ENCODE results near the gene C1GALT1.
"Not testable (repeated sequence)": the region's sequence is repeated elsewhere in the genome, so short reads cannot be mapped to it uniquely, and the experiment has no call there.

Gene C1GALT1

DNA sequence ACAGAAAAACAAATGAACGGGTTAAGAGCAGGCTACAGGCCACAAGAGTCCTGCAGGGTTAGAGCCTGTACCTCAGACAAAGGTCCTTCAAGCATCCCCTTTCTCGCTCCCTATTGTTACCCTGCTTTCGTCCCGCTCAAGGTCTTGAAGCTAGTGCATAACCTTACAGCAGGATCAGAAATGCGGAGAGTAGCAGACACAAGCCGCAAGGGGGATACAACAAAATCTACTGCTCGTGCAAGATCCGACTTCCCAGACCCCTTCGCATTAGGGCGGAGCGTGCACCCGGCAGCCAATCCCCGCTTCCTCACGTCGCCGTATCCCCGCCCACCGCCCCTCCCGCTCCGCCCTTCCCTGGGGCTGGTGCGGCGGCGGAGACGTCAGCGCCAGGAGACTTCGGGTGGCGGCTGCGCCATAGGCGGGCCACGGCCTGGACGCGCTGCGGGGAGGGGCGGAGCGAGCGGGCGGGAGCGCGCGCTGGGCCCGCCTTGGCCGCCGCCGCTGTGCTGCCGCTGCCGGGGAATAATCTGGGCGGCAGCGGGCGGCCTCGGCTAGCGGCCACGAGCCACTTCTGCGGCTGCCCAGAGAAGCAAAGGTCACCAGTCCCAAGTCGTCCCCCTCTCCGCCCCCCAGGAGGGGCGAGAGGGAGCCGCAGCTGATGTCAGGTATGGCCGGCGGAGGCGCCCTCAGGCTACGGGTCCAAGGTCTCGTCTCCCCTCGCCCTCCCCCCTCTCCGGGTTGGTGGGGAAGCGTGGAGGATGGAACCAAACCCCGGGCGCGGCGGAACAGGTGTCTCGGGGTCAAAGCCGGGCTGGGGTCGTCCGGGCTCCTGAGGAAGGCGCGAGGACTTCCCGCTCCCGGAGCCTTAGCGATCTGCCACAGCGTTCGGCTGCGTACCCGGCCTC lies at the start of gene C1GALT1:
Gene C1GALT1 (plus strand): TSS at position 389 of the 905 bp plus-strand sequence. CDS start 51,776 bp downstream, outside the sequence.
- DNase-seq (ENCODE audit: low read depth in 1 of 2, low spot score in 1 of 2): peak; percentile 95 to 97

DNA sequence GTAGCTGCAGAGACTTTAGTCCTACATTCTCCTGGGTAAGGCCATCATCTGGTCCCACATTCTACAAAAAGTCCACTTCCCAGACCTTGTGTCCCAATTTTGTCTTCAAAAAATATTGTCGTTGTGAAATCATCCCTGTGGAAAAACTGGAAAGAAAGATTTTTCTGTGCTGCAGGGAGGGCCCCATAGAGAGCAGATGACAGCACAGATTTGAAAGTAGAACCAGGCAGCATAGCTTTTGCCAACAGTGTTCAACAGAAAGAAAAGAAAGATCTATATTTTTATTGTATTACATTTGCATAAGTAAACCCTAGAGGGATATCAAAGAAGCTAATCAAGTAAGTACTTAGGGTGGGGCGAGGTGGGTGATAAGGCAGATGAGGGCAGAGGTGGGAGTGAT lies 48.3 kb upstream of the C1GALT1 start:
- no peak for DNase-seq (ENCODE audit: low read depth in 1 of 2, low spot score in 1 of 2)

DNA sequence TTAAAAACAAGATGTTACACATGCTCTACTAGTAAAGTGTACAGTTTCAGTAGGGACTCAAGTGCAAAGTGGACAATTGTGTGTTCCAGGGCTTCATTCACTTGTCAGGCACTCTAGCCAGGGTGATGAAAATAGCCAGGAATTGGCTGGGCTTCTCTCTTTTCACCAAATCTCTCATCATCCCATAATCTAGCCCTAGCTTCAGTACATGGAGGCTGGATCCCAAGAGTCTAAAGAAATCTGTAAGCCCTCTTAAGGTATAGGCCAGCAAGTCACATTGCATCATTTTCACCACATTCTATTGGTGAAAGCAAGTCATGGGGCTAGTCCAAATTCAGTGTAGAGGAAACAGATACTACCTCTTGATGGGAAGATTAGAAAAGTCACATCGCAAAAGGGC lies 47.3 kb upstream of the C1GALT1 start:
- DNase-seq (ENCODE audit: low read depth in 1 of 2, low spot score in 1 of 2): no peak

DNA sequence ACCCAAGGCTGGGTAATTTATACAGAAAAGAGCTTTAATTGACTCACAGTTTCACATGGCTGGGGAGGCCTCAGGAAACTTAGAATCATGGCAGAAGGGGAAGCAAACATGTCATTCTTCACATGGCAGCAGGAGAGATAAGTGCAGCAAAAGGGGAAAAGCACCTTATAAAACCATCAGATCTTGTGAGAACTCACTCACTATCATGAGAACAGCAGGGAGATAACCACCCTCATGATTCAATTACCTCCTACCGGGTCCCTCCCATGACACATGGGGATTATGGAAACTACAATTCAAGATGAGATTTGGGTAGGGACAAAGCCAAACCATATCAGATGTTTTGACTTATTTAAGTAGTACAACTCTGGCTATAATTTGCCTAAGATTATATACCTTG lies 46.4 kb upstream of the C1GALT1 start:
- not testable (repeated sequence) for DNase-seq (ENCODE audit: low read depth in 1 of 2, low spot score in 1 of 2)

DNA sequence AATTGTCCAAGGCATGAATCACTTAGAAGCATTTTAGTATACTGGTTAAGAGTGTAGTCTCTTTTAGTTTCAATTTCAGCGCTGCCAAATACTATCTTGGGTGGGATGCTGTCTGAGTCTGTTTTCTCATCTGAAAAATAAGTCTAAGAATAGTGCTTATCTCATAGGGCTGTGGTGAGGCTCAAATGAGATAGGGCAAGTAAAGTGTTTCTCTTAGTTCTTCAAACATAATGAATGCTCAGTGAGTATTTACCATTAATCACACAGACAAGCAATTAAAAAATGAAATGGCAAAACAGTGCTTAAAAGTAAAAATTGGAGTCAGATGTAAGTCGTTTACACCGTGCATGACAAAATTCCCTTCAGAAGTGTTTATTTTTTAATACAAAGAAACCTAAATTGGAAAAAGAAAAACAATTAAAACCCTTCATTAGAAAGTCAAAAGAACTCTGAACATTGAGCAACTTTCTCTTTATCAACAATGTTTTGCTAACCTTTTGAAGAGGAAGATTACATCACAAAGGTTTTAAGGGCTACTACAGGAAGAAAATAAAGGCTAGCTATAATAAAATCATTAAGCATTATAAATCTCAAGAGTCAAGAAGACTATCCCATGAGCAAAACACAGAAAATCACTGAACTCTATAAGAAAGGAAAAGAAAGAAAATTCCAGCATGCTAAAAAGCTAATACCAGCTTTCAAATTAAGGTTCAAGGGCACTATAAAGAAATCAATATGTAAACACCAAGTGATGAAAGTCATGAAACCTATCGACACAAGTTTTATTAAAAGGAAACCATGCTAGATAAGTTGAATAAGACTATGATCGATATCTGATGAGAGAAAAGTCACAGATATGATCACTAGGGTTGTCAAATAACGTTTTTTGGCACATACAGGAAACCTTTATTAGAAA lies 45.6 kb upstream of the C1GALT1 start:
- DNase-seq (ENCODE audit: low read depth in 1 of 2, low spot score in 1 of 2): no peak

DNA sequence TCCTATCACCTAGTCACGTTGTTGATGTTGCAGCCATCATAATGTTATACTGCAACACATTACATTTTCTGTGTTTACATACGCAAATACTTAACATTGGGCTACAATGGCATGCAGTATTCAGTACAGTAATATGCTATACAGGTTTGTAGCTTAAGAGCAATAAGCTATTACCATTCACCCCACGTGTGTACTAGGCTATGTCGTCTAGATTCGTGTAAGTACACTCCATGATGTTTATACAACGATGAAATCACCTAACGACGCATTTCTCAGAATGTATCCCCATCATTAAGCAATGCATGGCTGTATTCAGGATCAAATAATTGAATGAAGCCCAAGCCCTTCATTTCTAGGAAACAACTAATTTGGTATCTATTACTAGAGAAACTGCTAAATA lies 43.4 kb upstream of the C1GALT1 start:
- DNase-seq (ENCODE audit: low read depth in 1 of 2, low spot score in 1 of 2): no peak

DNA sequence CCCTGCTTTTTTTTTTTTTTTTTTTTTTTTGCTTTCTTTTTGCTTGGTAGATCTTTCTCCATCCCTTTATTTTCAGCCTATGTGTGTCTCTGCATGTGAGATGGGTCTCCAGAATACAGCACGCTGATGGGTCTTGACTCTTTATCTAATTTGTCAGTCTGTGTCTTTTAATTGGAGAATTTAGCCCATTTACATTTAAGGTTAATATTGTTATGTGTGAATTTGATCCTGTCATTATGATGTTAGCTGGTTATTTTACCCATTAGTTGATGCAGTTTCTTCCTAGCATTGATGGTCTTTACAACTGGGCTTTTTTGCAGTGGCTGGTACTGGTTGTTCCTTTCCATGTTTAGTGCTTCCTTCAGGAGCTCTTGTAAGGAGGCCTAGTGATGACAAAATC lies 38.9 kb upstream of the C1GALT1 start:
- not testable (repeated sequence) for DNase-seq (ENCODE audit: low read depth in 1 of 2, low spot score in 1 of 2)

DNA sequence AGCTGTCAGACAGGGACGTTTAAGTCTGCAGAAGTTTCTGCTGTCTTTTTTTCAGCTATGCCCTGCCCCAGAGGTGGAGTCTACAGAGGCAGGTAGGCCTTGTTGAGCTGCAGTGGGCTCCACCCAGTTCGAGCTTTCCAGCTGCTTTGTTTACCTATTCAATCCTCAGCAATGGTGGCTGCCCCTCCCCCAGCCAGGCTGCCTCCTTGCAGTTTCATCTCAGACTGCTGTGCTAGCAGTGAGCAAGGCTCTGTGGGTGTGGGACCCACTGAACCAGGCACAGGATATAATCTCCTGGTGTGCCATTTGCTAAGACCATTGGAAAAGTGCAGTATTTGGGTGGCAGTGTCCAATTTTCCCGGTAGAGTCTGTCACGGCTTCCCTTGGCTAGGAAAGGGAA lies 37.2 kb upstream of the C1GALT1 start:
- DNase-seq (ENCODE audit: low read depth in 1 of 2, low spot score in 1 of 2): not testable (repeated sequence)

DNA sequence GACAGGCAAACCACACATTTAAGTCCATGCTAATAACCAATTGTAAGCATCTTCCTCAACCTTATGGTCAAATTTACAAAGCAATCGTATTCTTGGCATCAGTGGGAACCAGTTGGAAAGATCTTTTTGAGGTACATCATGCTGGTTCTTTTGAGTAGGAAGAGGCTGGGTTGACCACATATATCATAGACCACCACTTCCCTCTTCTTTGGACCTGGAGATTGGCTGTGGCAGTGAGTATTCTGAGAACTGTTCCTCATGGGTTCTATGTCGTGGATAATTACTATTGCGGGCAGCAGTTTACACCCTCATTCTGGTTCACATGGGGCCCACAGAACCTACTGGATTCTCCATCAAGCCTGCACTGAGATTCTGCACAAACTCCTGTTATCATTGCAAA lies 35.5 kb upstream of the C1GALT1 start:
- no peak for DNase-seq (ENCODE audit: low read depth in 1 of 2, low spot score in 1 of 2)

DNA sequence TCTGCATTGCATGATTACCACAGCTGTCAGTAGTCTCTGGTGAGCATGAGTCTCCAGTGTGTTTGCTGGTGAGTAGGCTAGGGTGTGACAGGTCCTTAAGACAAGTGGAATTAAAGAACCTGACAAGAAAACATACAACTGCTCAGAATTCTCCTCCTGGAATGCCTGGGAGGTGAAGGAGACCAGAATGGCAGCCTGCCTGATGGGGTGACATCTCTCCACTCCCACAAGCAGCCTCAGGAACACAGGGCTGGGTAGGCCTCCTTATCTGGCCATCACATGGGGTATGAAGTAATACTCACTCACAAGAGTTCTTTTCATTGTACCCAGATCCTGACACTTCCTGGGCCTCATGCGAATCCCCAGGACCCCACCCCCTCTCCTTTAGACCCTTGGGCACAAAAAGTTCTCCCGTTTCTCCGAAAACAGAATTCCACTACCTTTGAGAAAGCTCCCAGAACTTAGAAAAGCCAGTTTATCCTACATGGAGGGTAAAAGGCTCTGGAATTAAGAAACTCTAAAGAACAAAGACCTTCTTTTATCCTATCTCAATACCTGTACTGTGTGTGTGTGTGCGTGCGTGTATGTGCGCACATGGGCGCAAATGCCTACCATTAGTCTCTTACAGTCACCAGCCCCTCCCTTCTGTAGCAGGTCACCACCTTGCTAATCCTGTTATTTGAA lies 33.4 kb upstream of the C1GALT1 start:
- DNase-seq (ENCODE audit: low read depth in 1 of 2, low spot score in 1 of 2): no peak

DNA sequence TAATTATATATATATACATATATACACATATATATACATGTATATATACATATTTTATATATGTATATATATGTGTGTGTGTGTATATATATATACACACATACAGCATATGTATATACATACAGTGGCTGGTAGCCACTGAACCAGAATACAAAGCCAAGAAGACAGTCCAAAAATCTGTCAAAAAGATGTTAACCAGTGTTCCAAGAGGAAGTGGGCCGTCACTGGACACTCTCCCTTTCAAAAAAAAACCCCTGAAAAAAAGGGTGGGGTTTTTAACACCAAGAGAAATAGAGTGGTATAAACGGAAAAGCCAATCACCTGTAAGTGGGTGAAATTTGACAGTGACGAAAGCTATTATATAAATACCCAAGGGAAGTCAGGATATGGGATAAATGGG lies 31.1 kb upstream of the C1GALT1 start:
- DNase-seq (ENCODE audit: low read depth in 1 of 2, low spot score in 1 of 2): no peak

DNA sequence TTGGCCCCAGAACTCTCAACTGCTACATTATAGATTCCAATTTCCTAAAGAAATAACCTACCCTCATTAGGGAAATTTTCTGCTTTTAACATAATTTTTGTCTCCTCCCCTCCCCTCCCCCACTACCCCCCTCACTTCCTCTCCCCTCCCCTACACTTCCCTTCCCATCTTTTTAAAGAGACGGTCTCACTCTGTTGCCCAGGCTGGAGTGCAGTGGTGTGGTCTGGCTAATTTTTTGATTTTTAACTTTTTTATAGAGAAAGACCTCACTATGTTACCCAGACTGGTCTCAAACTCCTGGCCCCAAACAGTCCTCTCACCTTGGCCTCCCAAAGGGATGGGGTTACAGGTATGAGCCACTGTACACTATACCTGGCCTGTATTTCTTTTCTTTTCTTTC lies 30.5 kb upstream of the C1GALT1 start:
- DNase-seq (ENCODE audit: low read depth in 1 of 2, low spot score in 1 of 2): no peak

DNA sequence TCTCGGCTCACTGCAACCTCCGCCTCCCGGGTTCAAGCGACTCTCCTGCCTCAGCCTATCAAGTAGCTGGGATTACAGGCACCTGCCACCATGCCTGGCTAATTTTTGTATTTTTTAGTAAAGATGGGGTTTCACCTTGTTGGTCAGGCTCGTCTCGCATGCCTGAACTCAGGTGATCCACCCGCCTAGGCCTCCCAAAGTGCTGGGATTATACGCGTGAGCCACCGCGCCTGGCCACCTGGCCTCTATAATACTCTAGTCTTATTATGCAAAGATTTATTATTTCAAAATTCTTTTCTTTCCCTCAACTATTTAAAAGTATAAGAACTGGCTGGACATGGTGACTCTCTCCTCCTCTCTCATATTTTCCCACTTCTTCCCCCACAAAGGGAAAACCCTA lies 30.0 kb upstream of the C1GALT1 start:
- DNase-seq (ENCODE audit: low read depth in 1 of 2, low spot score in 1 of 2): no peak

DNA sequence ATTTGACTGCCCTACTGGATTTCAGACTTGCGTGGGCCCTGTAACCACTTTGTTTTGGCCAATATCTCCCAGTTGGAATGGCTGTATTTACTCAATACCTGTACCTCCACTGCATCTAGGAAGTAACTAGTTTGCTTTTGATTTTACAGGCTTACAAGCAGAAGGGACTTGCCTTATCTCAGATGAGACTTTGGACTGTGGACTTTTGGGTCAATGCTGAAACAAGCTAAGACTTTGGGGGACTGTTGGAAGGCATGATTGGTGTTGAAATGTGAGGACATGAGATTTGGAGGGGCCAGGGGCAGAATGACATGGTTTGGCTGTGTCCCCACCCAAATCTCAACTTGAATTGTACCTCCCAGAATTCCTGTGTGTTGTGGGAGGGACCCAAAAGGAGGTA lies 28.0 kb upstream of the C1GALT1 start:
- not testable (repeated sequence) for DNase-seq (ENCODE audit: low read depth in 1 of 2, low spot score in 1 of 2)

DNA sequence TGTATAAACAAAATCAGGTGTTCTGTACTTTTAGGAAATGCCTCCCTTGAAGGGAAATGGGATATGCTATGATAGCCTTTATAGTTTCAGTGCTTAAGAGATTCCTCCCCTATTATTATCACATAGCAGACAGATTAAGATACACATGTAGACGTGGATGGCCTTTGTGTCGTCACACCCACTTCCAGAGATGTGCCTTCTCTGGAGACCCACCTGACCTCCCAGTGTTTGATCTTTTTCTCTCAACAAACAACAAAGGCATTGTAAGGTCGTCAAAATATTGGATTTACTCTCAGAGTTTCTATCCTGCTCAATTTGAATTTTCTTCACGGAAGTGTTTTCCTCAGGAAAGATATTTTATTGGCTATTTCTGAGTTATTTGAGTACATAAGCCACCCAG lies 25.7 kb upstream of the C1GALT1 start:
- DNase-seq (ENCODE audit: low read depth in 1 of 2, low spot score in 1 of 2): no peak

DNA sequence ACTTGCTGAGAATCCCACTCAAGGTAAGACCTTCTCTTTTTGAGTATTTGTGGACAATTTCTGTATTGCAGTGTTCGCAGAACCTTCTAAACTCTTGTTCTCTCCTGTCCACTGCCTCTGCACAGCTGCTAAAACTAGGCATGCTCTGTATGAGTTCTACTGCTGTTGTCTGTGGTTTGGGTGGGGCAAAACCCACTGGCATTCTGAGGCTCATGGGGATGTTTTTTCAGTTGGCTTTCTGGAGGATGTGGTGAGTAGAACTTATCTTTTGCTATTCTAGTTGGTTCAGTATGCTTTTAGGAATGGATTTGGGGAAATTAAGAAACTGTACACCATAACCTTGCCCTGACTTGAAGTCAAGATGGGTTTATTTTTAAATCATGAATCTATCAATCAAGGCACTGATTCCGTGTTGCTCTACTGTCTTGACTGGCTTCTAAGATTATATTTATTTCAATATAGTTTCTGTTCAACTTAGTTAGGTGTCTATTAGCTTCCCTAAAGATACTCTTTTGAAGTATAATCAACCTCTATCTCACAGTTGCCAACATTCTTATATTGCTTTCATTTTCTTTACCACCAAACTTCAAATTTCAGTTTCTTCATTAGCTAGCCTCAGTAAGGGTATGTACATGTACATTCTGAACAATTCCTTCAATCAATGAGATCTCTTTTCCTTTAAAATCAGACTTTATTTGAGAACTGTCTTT lies 25.0 kb upstream of the C1GALT1 start:
- DNase-seq (ENCODE audit: low read depth in 1 of 2, low spot score in 1 of 2): peak; percentile 9 to 25

DNA sequence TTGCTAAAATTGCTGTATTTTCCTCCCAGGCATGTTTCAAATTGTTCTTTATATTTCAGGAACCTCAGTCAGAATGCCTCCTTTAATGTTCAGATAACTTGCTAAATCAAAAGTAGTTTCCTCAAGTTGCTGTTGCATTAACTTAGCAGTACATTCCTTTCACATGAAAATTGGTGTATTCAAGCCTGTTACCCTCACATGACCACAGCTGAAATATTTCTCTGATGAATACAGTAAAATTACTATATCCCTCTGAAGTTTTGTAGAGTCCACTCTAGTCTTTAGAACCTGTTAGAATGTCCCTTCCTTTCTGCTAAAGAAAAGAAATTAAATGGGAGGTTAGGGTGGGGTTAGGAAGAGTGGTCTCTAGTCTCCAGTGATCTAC lies 24.5 kb upstream of the C1GALT1 start:
- DNase-seq (ENCODE audit: low read depth in 1 of 2, low spot score in 1 of 2): no peak

DNA sequence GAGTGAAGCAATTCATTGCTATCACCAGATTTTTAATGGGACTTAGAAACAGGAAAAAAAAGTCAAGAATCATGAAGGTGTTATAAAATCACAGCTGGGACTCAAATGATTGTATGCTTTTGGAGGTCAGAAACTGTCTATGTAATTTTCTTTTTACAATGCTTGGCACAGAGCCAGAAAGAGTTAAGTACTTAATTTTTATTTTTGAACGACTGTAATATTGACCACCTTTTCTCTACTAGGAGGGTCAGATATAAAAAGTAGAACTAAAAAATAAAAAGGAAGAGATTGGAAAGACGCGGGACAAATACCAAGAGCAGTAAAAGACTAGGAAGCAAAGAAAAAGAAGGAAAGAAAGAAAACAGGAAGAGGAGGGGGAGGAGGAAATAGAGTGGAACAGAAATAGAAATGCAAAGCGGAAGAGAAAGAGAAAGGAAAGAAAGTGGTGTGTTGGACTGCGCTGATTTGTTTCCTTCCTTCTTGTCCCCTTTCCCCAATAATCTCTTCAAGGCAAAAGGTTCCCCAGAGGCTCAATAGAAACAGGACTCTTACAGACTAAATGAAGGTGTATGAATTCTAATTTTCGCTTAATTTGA lies 23.2 kb upstream of the C1GALT1 start:
- no peak for DNase-seq (ENCODE audit: low read depth in 1 of 2, low spot score in 1 of 2)

DNA sequence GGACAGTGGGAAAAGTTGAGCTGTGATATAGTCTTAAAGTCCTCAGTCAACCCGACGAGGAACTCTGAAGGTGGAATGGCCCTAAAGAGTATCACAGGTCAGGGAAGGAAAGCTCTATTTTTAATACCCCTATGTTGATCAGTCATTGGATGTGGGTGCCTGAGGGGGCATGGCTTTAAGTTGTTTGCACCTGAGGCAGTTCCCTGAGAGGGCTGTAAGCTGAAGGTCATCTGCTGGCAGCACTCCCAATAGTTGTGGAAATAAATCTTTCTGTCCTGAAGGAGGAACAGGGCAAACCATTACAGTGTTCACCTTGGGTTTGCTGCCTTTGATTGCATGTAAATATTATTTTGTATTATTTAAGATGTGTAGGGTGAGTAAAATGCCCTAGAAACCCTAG lies 17.8 kb upstream of the C1GALT1 start:
- DNase-seq (ENCODE audit: low read depth in 1 of 2, low spot score in 1 of 2): no peak

DNA sequence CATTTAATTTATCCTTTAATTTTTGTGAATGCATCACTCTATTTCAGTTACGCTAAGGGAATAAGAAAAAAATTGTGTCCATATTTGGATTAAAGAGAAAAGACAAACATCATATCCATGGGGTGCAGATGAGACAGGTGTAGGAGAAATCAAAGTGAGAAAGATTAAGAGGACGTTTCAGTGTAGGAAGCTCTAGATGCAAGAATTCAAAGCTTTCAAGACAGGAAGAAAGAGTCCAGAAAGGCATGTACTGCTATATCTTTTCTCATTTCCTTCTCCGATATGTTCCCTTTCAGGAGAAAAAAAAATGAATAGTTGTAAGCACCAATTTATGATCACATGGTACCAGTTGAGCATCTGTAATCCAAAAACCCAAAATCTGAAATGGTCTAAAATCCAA lies 17.0 kb upstream of the C1GALT1 start:
- DNase-seq (ENCODE audit: low read depth in 1 of 2, low spot score in 1 of 2): no peak
